GM12878 (cell line): ENCODE measurements around the gene XPC. TPM values are rescaled to one million over a fixed set of nuclear protein-coding genes. Genes with fewer than 3 reads are reported as not detected.

ENCODE experiments used
- ATAC-seq: fragments of 200-7000 bp; cut with Tn5 transposase; 3 replicates; pipeline ENCODE4 v1.9.1; 2020; ENCODE audit warnings: mild to moderate bottlenecking, moderate library complexity
- BruUV-seq: library from RNA; stranded (reverse); fragments of 400-500 nt; replicated peaks from 2 replicates; lab custom pipeline; 2021; lab: Mats Ljungman, UMichigan
- CTCF ChIA-PET: fragments of 300-600 bp; sonication (Branson Sonifier 250); formaldehyde crosslinking; extraction: SDS; loops from one replicate; lab custom pipeline; 2021; ENCODE audit warnings: inconsistent platforms; lab: Yijun Ruan, JAX
- POLR2A ChIA-PET: fragments of 350-600 bp; formaldehyde crosslinking; extraction: SDS; loops from one replicate; lab custom pipeline; 2021; ENCODE audit warnings: inconsistent platforms; lab: Charles Lee
- RAD21 ChIA-PET: fragments of 300-600 bp; sonication (Branson Sonifier 250); formaldehyde crosslinking; loops from one replicate; lab custom pipeline; 2023; ENCODE audit warnings: antibody characterized with exemption; ENCODE audit not compliant: unreplicated experiment; lab: Charles Lee
- SMC1A ChIA-PET: fragments of 300-600 bp; sonication (Branson Sonifier 250); formaldehyde crosslinking; loops from one replicate; lab custom pipeline; 2023; ENCODE audit not compliant: unreplicated experiment, uncharacterized antibody; lab: Charles Lee
- DNase-seq: peaks from one replicate; pipeline ENCODE4 v3.0.0-alpha.2; 2011; ENCODE audit warnings: low read depth, low spot score
- FAIRE-seq: peaks from 3 replicates; lab custom pipeline; 2011; peaks lifted over from hg19 to GRCh38; lab: Jason Lieb, UNC
- H2AFZ ChIP-seq: 2 replicates; pipeline ENCODE4 v1.6.0; 2011; ENCODE audit warnings: low read depth, low read length, control low read depth; ENCODE audit not compliant: control insufficient read depth
- H3K27ac ChIP-seq: 2 replicates; pipeline ENCODE4 v1.5.1; 2011; ENCODE audit warnings: control low read depth; ENCODE audit not compliant: control insufficient read depth, insufficient read depth
- H3K27me3 ChIP-seq, 2 experiments: replicated peaks in 1 of 2; 2 replicates each; pipeline versions ENCODE4 v1.6.0 to v1.6.1; 2011; ENCODE audit warnings: low read length in 1 of 2; ENCODE audit not compliant: control insufficient read depth in 2 of 2, insufficient read depth in 2 of 2
- H3K36me3 ChIP-seq, 2 experiments: 2 replicates each; pipeline ENCODE4 v1.5.1; 2011; ENCODE audit warnings: low read length in 1 of 2; ENCODE audit not compliant: control insufficient read depth in 2 of 2, insufficient read depth in 2 of 2
- H3K4me1 ChIP-seq: 2 replicates; pipeline ENCODE4 v1.6.1; 2011; ENCODE audit warnings: mild to moderate bottlenecking, low read length, moderate library complexity, mixed read lengths; ENCODE audit not compliant: control insufficient read depth, insufficient read depth
- H3K4me2 ChIP-seq: 2 replicates; pipeline ENCODE4 v1.6.0; 2011; ENCODE audit warnings: control low read depth; ENCODE audit not compliant: control insufficient read depth, insufficient read depth
- H3K4me3 ChIP-seq: fragments of 200-600 bp; sonication (generic); 2 replicates; pipeline ENCODE4 v1.5.1; 2016
- H3K79me2 ChIP-seq: 2 replicates; pipeline ENCODE4 v1.6.0; 2011; ENCODE audit warnings: low read length; ENCODE audit not compliant: control insufficient read depth, insufficient read depth
- H3K9ac ChIP-seq: 2 replicates; pipeline ENCODE4 v1.8.0; 2011; ENCODE audit warnings: low read length, control low read depth, mixed read lengths; ENCODE audit not compliant: control insufficient read depth, insufficient read depth
- H3K9me3 ChIP-seq: replicated peaks from 3 replicates; pipeline ENCODE4 v1.5.1; 2011; ENCODE audit warnings: mild to moderate bottlenecking, low read length; ENCODE audit not compliant: control insufficient read depth, insufficient read depth
- H4K20me1 ChIP-seq: 2 replicates; pipeline ENCODE4 v1.6.0; 2011; ENCODE audit not compliant: control insufficient read depth, insufficient read depth
- BHLHE40 ChIP-seq, 2 experiments: fragments of 450-650 bp in 1 of 2; IDR thresholded peaks; 2 replicates each; pipeline ENCODE4 v1.6.1; 2011 to 2017; ENCODE audit warnings: low read depth in 2 of 2, borderline replicate concordance in 1 of 2, improper control_type of control experiment in 1 of 2, low read length in 1 of 2, mild to moderate bottlenecking in 1 of 2
- E4F1 ChIP-seq: fragments of 450-650 bp; IDR thresholded peaks from 2 replicates; pipeline ENCODE4 v1.6.1; 2018; ENCODE audit warnings: borderline replicate concordance, mild to moderate bottlenecking; ENCODE audit not compliant: partially characterized antibody
- EP300 ChIP-seq, 2 experiments: fragments of 150-350 bp in 1 of 2; IDR thresholded peaks; 2 replicates each; pipeline ENCODE4 v1.6.1; 2011 to 2012; ENCODE audit warnings: low read depth in 2 of 2, low read length in 2 of 2, borderline replicate concordance in 1 of 2, improper control_type of control experiment in 1 of 2, inconsistent platforms in 1 of 2; ENCODE audit not compliant: control insufficient read depth in 1 of 2
- JUNB ChIP-seq: IDR thresholded peaks from 2 replicates; pipeline ENCODE4 v1.6.1; 2016; ENCODE audit warnings: antibody characterized with exemption, mild to moderate bottlenecking
- KAT2A ChIP-seq: conservative IDR thresholded peaks from 2 replicates; pipeline ENCODE4 v1.6.1; 2011; ENCODE audit warnings: low read depth, low read length; ENCODE audit not compliant: control insufficient read depth
- NR2C1 ChIP-seq: fragments of 450-650 bp; IDR thresholded peaks from 2 replicates; pipeline ENCODE4 v1.6.1; 2017; ENCODE audit warnings: antibody characterized with exemption, mild to moderate bottlenecking, moderate library complexity
- RBBP5 ChIP-seq: fragments of 200-600 bp; sonication (generic); conservative IDR thresholded peaks from 2 replicates; pipeline ENCODE4 v1.6.1; 2016
- STAT1 ChIP-seq: fragments of 450-650 bp; conservative IDR thresholded peaks from 2 replicates; pipeline ENCODE4 v1.6.1; 2014; ENCODE audit warnings: antibody characterized with exemption, mild to moderate bottlenecking
- USF2 ChIP-seq: IDR thresholded peaks from 2 replicates; pipeline ENCODE4 v1.6.1; 2011; ENCODE audit warnings: low read depth, low read length, improper control_type of control experiment, borderline replicate concordance
- WGBS: methylation state at CpG from one replicate; pipeline ENCODE4 v1.1.6; 2016; ENCODE audit warnings: low lambda C conversion rate; ENCODE audit not compliant: insufficient replicate concordance, insufficient coverage; ENCODE audit errors: missing lambda C conversion rate; 5-methylcytosine and 5-hydroxymethylcytosine counted together
- in situ Hi-C: fragments of 300-500 bp; cut with MboI; formaldehyde crosslinking; loops from 9 replicates; pipeline ENCODE4 v1.14.3; 2018; ENCODE audit warnings: mixed read lengths
- intact Hi-C: fragments of 100-400 bp; cut with micrococcal nuclease; formaldehyde crosslinking; loops from one replicate; pipeline ENCODE4 v1.14.2; 2022; ENCODE audit not compliant: unreplicated experiment
- polyA plus RNA-seq, 11 experiments: library from polyadenylated mRNA; depleted of rRNA in 4 of 11; unstranded in 6 of 11; stranded (reverse) in 5 of 11; fragments of >200 nt; fragmentation: Nextera tagmentation in 4 of 11; fragmentation: Illumina TruSeq in 1 of 11; extraction: Ambion mirVana in 4 of 11; extraction: Trizol in 1 of 11; gene quantifications; 1 replicate in 1 of 11; 2 replicates in 10 of 11; pipeline versions ENCODE4 v1.2.1 to v1.2.3, GENCODE V29; 2011 to 2016; ENCODE audit warnings: inconsistent platforms in 2 of 11, missing spikeins in 2 of 11, low read depth in 1 of 11
- total RNA-seq, 4 experiments: library from RNA; depleted of rRNA in 3 of 4; stranded (reverse); fragments of >200 nt in 3 of 4; fragmentation: Illumina TruSeq in 1 of 4; extraction: Trizol in 1 of 4; gene quantifications; 2 replicates each; pipeline versions ENCODE4 v1.2.1 to v1.2.3, GENCODE V29; 2013 to 2021

Gene XPC
- total and polyA plus RNA-seq, 10 of the 15 experiments (the other 5 are each of a cell fraction or from before 2014, with no cell fraction given): 4.0 to 48.3 (median 29.8) TPM

GRCh38 chr3:14202874-14203520, 24.6 kb upstream of the XPC start:
- ChIA-PET SMC1A (interaction anchor here (0.9 to 3.0 kb wide), 20 partner anchors 9 to 330 kb away, joined by 3 to 26 read pairs (median 4); partner anchors contain the start of genes LSM3 and XPC), CTCF (interaction anchor here (0.6 to 3.6 kb wide), 57 partner anchors 8 to 731 kb away, joined by 3 to 46 read pairs (median 5); partner anchors contain the start of genes LSM3 and XPC), RAD21 (interaction anchor here (0.8 to 3.5 kb wide), 16 partner anchors 19 to 719 kb away, joined by 3 to 26 read pairs (median 6); no protein-coding TSS in a partner anchor), POLR2A (no interaction called here)
- H3K27me3 ChIP-seq: no peaks in the 10 kb centered on the region
- intact Hi-C loops (loop anchor here (1.0 to 10.0 kb wide), 4 partner anchors 58 to 719 kb away; no protein-coding TSS in a partner anchor), in situ Hi-C loops (loop anchor here (5.0 kb wide), 1 partner anchor 274 kb away; no protein-coding TSS in a partner anchor)
- ATAC-seq (peak; percentile 19; the same call in 2 of the 3 replicates), DNase-seq (no peak), FAIRE-seq (peak; percentile 18)
- H2AFZ ChIP-seq: no peak overlapping the region
- peaks cover 0 to 6% of the 10 kb centered on the region in 2 experiments; a peak in 2 of 4 replicates for H3K36me3 ChIP-seq
- no peak overlapping the region for H3K9ac ChIP-seq
- BruUV-seq: no TSS peak
- no peak for TF ChIP-seq STAT1
- no peak for TF ChIP-seq EP300 (IDR thresholded peaks at IDR 0.05; ENCODE audit: borderline replicate concordance in 1 of 2, control insufficient read depth in 1 of 2, low read depth in 2 of 2, low read length in 2 of 2)
- no peak for TF ChIP-seq RBBP5
- no peak for TF ChIP-seq JUNB
- no peak for TF ChIP-seq KAT2A
- TF ChIP-seq E4F1: no peak
- TF ChIP-seq NR2C1: no peak
- no peak for TF ChIP-seq USF2
- no peak for TF ChIP-seq BHLHE40 (IDR thresholded peaks at IDR 0.05; ENCODE audit: borderline replicate concordance in 1 of 2, low read depth in 2 of 2, low read length in 1 of 2)
- WGBS: 52% methylated on average over 23 of the region's 23 CpGs
- H3K27ac ChIP-seq: no peak overlapping the region
- no peaks in the 10 kb centered on the region for H3K4me1 ChIP-seq
- H3K4me2 ChIP-seq: no peak overlapping the region
- H3K9me3 ChIP-seq: no peaks in the 10 kb centered on the region
- H3K4me3 ChIP-seq: no peak overlapping the region
- H3K79me2 ChIP-seq: no peaks in the 10 kb centered on the region
- H4K20me1 ChIP-seq: no peaks in the 10 kb centered on the region; the same call in 1 of the 2 replicates
